Fibroblast of gingiva (primary cell): ENCODE results near the gene RAD51AP2.
"Not testable (repeated sequence)": the region's sequence is repeated elsewhere in the genome, so short reads cannot be mapped to it uniquely, and the experiment has no call there.

Source experiments
- DNase-seq: peaks from one replicate; pipeline ENCODE4 v3.0.0-alpha.2; 2011; ENCODE audit warnings: low read depth

RAD51AP2 gene

GRCh38 chr2:17518212-17519154 lies at the start of gene RAD51AP2:
Gene RAD51AP2, minus strand, starts transcription at chr2:17518440. Its CDS starts 25 bp downstream, at chr2:17518415.
- DNase-seq = peak; percentile 49

- DNase-seq = not testable (repeated sequence)
These were observed 47.5 kb upstream of the RAD51AP2 start for GRCh38 chr2:17565726-17566125.

GRCh38 chr2:17558878-17559277 lies 40.6 kb upstream of the RAD51AP2 start:
- DNase-seq = no peak

- DNase-seq = no peak
These were observed 39.8 kb upstream of the RAD51AP2 start for GRCh38 chr2:17558053-17558452.

GRCh38 chr2:17557596-17557995 lies 39.4 kb upstream of the RAD51AP2 start:
- no peak for DNase-seq

GRCh38 chr2:17555150-17555549 lies 36.9 kb upstream of the RAD51AP2 start:
- DNase-seq = no peak

GRCh38 chr2:17550907-17551306 lies 32.7 kb upstream of the RAD51AP2 start:
- DNase-seq = no peak

- DNase-seq = no peak
These were observed 29.5 kb upstream of the RAD51AP2 start for GRCh38 chr2:17547737-17548136.

- DNase-seq = no peak
These were observed 29.0 kb upstream of the RAD51AP2 start for GRCh38 chr2:17547237-17547636.

- DNase-seq = no peak
These were observed 27.7 kb upstream of the RAD51AP2 start for GRCh38 chr2:17545680-17546613.

- no peak for DNase-seq
These were observed 26.0 kb upstream of the RAD51AP2 start for GRCh38 chr2:17544256-17544655.

GRCh38 chr2:17543848-17544247 lies 25.6 kb upstream of the RAD51AP2 start:
- DNase-seq = no peak

GRCh38 chr2:17543131-17543660 lies 25.0 kb upstream of the RAD51AP2 start:
- no peak for DNase-seq

GRCh38 chr2:17542471-17542870 lies 24.2 kb upstream of the RAD51AP2 start:
- no peak for DNase-seq

GRCh38 chr2:17541531-17541950 lies 23.3 kb upstream of the RAD51AP2 start:
- no peak for DNase-seq

GRCh38 chr2:17540813-17541530 lies 22.7 kb upstream of the RAD51AP2 start:
- no peak for DNase-seq

- DNase-seq = peak; percentile 13
These were observed 22.0 kb upstream of the RAD51AP2 start, which contains the start of gene VSNL1 for GRCh38 chr2:17540093-17540812. Gene VSNL1, plus strand, starts transcription at chr2:17540696. Its CDS starts 51,379 bp downstream, at chr2:17592075.

- no peak for DNase-seq
These were observed 21.4 kb upstream of the RAD51AP2 start for GRCh38 chr2:17539611-17540092.

- peak; percentile 42 for DNase-seq
These were observed 20.8 kb upstream of the RAD51AP2 start for GRCh38 chr2:17538844-17539554.
